ENCODE data around the gene CARS2.

The CARS2 gene

DNA sequence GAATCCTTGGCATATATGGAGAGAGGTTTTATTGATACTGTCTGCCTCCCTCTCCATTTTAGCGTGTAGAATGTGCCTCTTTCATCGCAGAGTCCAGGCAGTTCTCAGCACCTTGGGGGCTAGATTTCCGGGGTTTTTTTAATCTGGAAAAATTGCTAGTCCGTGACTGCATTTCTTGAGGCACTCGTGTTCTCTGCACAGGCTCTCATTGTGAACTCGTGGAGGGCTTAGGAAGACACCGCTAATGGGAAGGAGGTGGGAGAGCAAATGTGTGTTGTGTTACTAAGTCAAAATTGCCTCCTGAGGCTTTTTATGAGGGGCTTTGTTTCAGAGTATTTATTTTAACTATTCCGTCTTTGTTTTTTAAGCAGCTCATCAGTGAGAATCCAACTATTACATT lies 17.7 kb upstream of the CARS2 start:
- TF ChIP-seq, protein P1, sequence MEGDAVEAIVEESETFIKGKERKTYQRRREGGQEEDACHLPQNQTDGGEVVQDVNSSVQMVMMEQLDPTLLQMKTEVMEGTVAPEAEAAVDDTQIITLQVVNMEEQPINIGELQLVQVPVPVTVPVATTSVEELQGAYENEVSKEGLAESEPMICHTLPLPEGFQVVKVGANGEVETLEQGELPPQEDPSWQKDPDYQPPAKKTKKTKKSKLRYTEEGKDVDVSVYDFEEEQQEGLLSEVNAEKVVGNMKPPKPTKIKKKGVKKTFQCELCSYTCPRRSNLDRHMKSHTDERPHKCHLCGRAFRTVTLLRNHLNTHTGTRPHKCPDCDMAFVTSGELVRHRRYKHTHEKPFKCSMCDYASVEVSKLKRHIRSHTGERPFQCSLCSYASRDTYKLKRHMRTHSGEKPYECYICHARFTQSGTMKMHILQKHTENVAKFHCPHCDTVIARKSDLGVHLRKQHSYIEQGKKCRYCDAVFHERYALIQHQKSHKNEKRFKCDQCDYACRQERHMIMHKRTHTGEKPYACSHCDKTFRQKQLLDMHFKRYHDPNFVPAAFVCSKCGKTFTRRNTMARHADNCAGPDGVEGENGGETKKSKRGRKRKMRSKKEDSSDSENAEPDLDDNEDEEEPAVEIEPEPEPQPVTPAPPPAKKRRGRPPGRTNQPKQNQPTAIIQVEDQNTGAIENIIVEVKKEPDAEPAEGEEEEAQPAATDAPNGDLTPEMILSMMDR (IDR thresholded peaks at IDR 0.05): no peak
- no peaks in the 10 kb centered on the region for H3K4me1 ChIP-seq

GRCh38 chr13:110722971-110723370 lies 17.1 kb upstream of the CARS2 start:
- Histone ChIP-seq H2AFZ (no peak overlapping the region), H3K9me3 (ENCODE audit: control insufficient read depth, low read length) (no peaks in the 10 kb centered on the region), H3K27ac (no peak overlapping the region), H3K36me3 (ENCODE audit: control insufficient read depth, insufficient read depth, low read length) (no peaks in the 10 kb centered on the region), H3K4me3 (ENCODE audit: low read depth, low read length) (no peak overlapping the region), H3K79me2 (peaks cover 4% of the 10 kb centered on the region), H3K9ac (no peak overlapping the region), H3K4me2 (ENCODE audit: low read length) (no peak overlapping the region), H3K27me3 (ENCODE audit: control insufficient read depth, insufficient read depth, low read length) (no peaks in the 10 kb centered on the region), H3K4me1 (no peaks in the 10 kb centered on the region)
- TF ChIP-seq, protein P1 (IDR thresholded peaks at IDR 0.05): no peak

More for the DNA sequence above, 17.7 kb upstream of the CARS2 start:
- no peaks in the 10 kb centered on the region for H3K27me3 ChIP-seq (ENCODE audit: control insufficient read depth, insufficient read depth, low read length)
- H3K9ac ChIP-seq: no peak overlapping the region
- no peaks in the 10 kb centered on the region for H3K9me3 ChIP-seq (ENCODE audit: control insufficient read depth, low read length)
- no peak overlapping the region for H3K4me3 ChIP-seq (ENCODE audit: low read depth, low read length)
- H3K36me3 ChIP-seq (ENCODE audit: control insufficient read depth, insufficient read depth, low read length): no peaks in the 10 kb centered on the region
- H3K79me2 ChIP-seq: peaks cover 4% of the 10 kb centered on the region
- no peak overlapping the region for H3K4me2 ChIP-seq (ENCODE audit: low read length)
- no peak overlapping the region for H3K27ac ChIP-seq
- no peak overlapping the region for H2AFZ ChIP-seq

DNA sequence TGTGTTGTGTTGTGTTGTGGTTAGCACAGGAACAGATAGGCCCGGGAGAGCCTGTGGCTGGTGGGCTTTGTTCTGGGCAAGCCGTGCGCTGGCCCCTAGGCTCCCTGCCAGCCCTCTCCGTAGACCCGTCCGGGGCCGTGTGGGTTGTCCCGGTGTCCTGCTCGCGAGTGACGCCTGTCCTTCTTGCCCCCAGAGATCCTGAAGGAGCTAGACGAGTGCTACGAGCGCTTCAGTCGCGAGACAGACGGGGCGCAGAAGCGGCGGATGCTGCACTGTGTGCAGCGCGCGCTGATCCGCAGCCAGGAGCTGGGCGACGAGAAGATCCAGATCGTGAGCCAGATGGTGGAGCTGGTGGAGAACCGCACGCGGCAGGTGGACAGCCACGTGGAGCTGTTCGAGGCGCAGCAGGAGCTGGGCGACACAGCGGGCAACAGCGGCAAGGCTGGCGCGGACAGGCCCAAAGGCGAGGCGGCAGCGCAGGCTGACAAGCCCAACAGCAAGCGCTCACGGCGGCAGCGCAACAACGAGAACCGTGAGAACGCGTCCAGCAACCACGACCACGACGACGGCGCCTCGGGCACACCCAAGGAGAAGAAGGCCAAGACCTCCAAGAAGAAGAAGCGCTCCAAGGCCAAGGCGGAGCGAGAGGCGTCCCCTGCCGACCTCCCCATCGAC lies 13.3 kb upstream of the CARS2 start:
- Histone ChIP-seq H3K27ac (no peak overlapping the region), H3K36me3 (ENCODE audit: control insufficient read depth, insufficient read depth, low read length) (no peaks in the 10 kb centered on the region), H3K9me3 (ENCODE audit: control insufficient read depth, low read length) (no peaks in the 10 kb centered on the region), H3K4me2 (ENCODE audit: low read length) (no peak overlapping the region), H3K27me3 (ENCODE audit: control insufficient read depth, insufficient read depth, low read length) (no peaks in the 10 kb centered on the region), H3K9ac (no peak overlapping the region), H3K79me2 (peaks cover 4% of the 10 kb centered on the region), H2AFZ (no peak overlapping the region), H3K4me3 (ENCODE audit: low read depth, low read length) (no peak overlapping the region), H3K4me1 (no peaks in the 10 kb centered on the region)
- TF ChIP-seq, protein P1 (IDR thresholded peaks at IDR 0.05): no peak

- Histone ChIP-seq H3K27me3 (ENCODE audit: control insufficient read depth, insufficient read depth, low read length) (no peaks in the 10 kb centered on the region), H3K9ac (no peak overlapping the region), H3K36me3 (ENCODE audit: control insufficient read depth, insufficient read depth, low read length) (no peaks in the 10 kb centered on the region), H3K4me1 (no peaks in the 10 kb centered on the region), H2AFZ (peak overlapping the region; percentile 75), H3K27ac (peak overlapping the region; percentile 56), H3K9me3 (ENCODE audit: control insufficient read depth, low read length) (no peaks in the 10 kb centered on the region), H3K4me2 (ENCODE audit: low read length) (peak overlapping the region; percentile 95), H3K79me2 (peaks cover 4% of the 10 kb centered on the region), H3K4me3 (ENCODE audit: low read depth, low read length) (peak overlapping the region; percentile 95)
- TF ChIP-seq, protein P1 (IDR thresholded peaks at IDR 0.05): no peak
These were observed 10.3 kb upstream of the CARS2 start for GRCh38 chr13:110716247-110716515.
